Keratinocyte (primary cell): Measurements from ENCODE around the gene TMEM39B. TPM values are rescaled to one million over a fixed set of nuclear protein-coding genes. Genes with fewer than 3 reads are reported as not detected.

Experiments
- DNase-seq: peaks from one replicate; pipeline ENCODE4 v3.0.0-alpha.2; 2011; ENCODE audit warnings: low read depth, missing footprints, low spot score
- FAIRE-seq: peaks from 2 replicates; lab custom pipeline; 2011; peaks lifted over from hg19 to GRCh38; lab: Jason Lieb, UNC
- H2AFZ ChIP-seq: 2 replicates; pipeline ENCODE4 v1.6.0; 2012; ENCODE audit warnings: low read length, control low read depth, inconsistent platforms; ENCODE audit not compliant: control insufficient read depth
- H3K27ac ChIP-seq: 2 replicates; pipeline ENCODE4 v1.5.1; 2011; ENCODE audit warnings: low read length; ENCODE audit not compliant: control insufficient read depth, insufficient read depth
- H3K27me3 ChIP-seq: 3 replicates; pipeline ENCODE4 v1.6.0; 2011; ENCODE audit warnings: low read length; ENCODE audit not compliant: control insufficient read depth, insufficient read depth; ENCODE audit errors: extremely low read depth
- H3K36me3 ChIP-seq, 2 experiments: 2 replicates in 1 of 2; 3 replicates in 1 of 2; pipeline ENCODE4 v1.5.1; 2011; ENCODE audit warnings: low read length in 2 of 2, mild to moderate bottlenecking in 1 of 2; ENCODE audit not compliant: control insufficient read depth in 2 of 2, insufficient read depth in 2 of 2; ENCODE audit errors: extremely low read depth in 1 of 2
- H3K4me1 ChIP-seq: 3 replicates; pipeline ENCODE4 v1.5.1; 2011; ENCODE audit warnings: low read length; ENCODE audit not compliant: control insufficient read depth, insufficient read depth; ENCODE audit errors: extremely low read depth
- H3K4me2 ChIP-seq: 3 replicates; pipeline ENCODE4 v1.6.0; 2011; ENCODE audit warnings: low read depth, low read length; ENCODE audit not compliant: control insufficient read depth, insufficient read depth; ENCODE audit errors: extremely low read depth
- H3K4me3 ChIP-seq, 3 experiments: fragments of 200-600 bp in 1 of 3; sonication (generic) in 1 of 3; 2 replicates in 2 of 3; 3 replicates in 1 of 3; pipeline ENCODE4 v1.5.1; 2011 to 2016; ENCODE audit warnings: low read length in 3 of 3, mild to moderate bottlenecking in 3 of 3, control low read depth in 2 of 3, inconsistent platforms in 1 of 3, low read depth in 1 of 3, mixed read lengths in 1 of 3, mixed run types in 1 of 3, moderate library complexity in 1 of 3; ENCODE audit not compliant: control insufficient read depth in 2 of 3, insufficient read depth in 2 of 3; ENCODE audit errors: extremely low read depth in 1 of 3
- H3K79me2 ChIP-seq: 2 replicates; pipeline ENCODE4 v1.6.0; 2012; ENCODE audit warnings: low read length; ENCODE audit not compliant: control insufficient read depth, insufficient read depth
- H3K9ac ChIP-seq: 3 replicates; pipeline ENCODE4 v1.6.0; 2011; ENCODE audit warnings: low read length; ENCODE audit not compliant: control insufficient read depth, insufficient read depth; ENCODE audit errors: extremely low read depth
- H3K9me1 ChIP-seq: 3 replicates; pipeline ENCODE4 v1.6.0; 2011; ENCODE audit warnings: low read length; ENCODE audit not compliant: control insufficient read depth, insufficient read depth; ENCODE audit errors: extremely low read depth
- H3K9me3 ChIP-seq: 2 replicates; pipeline ENCODE4 v1.5.1; 2012; ENCODE audit warnings: low read depth, low read length; ENCODE audit not compliant: control insufficient read depth
- H4K20me1 ChIP-seq: 3 replicates; pipeline ENCODE4 v1.6.0; 2011; ENCODE audit warnings: low read length; ENCODE audit not compliant: control insufficient read depth, insufficient read depth; ENCODE audit errors: extremely low read depth
- CTCF ChIP-seq, 3 experiments: IDR thresholded peaks in 1 of 3; conservative IDR thresholded peaks in 1 of 3; optimal IDR thresholded peaks in 1 of 3; 2 replicates in 2 of 3; 3 replicates in 1 of 3; pipeline versions ENCODE3 to v1.5.1; 2011; ENCODE audit warnings: low read length in 3 of 3, mild to moderate bottlenecking in 3 of 3, moderate library complexity in 2 of 3, control low read depth in 1 of 3, inconsistent platforms in 1 of 3; ENCODE audit not compliant: insufficient read depth in 2 of 3; ENCODE audit errors: extremely low read depth in 1 of 3
- EZH2 ChIP-seq: IDR thresholded peaks from one replicate; pipeline ENCODE4 v1.6.1; 2012; ENCODE audit warnings: inconsistent platforms, mild to moderate bottlenecking, low read length, moderate library complexity
- dilution Hi-C: fragments of 300-500 bp; cut with MboI; formaldehyde crosslinking; loops from one replicate; pipeline ENCODE4 v1.7.0; 2020; ENCODE audit warnings: low sequenced_read_pairs; ENCODE audit not compliant: extremely low pct_ligation_motif_present
- polyA plus RNA-seq, 5 experiments: library from polyadenylated mRNA; depleted of rRNA in 3 of 5; stranded (reverse) in 3 of 5; stranded (forward) in 1 of 5; unstranded in 1 of 5; fragments of >200 nt; gene quantifications; 1 replicate in 1 of 5; 2 replicates in 3 of 5; 3 replicates in 1 of 5; pipeline versions ENCODE4 v1.2.1 to v1.2.3, GENCODE V29; 2011 to 2012; ENCODE audit warnings: missing spikeins in 2 of 5, low read depth in 1 of 5, low replicate concordance in 1 of 5

Gene TMEM39B
- polyA plus RNA-seq, 1 donor (not counting 4 experiments of a cell fraction or from before 2014, with no cell fraction given), result 6.8 TPM

GRCh38 chr1:32025515-32025914 lies 47.2 kb upstream of the TMEM39B start:
- peaks cover 23% of the 10 kb centered on the region for H4K20me1 ChIP-seq
- H3K36me3 ChIP-seq, result peaks cover 0 to 2% of the 10 kb centered on the region in 2 experiments
- TF ChIP-seq EZH2 (no peak), CTCF (optimal IDR thresholded peaks at IDR 0.05 in 1 of 3, IDR thresholded peaks at IDR 0.05 in 1 of 3, conservative IDR thresholded peaks at IDR 0.05 in 1 of 3; ENCODE audit: extremely low read depth in 1 of 3, insufficient read depth in 2 of 3, low read length in 3 of 3) (no peak)
- H3K27ac ChIP-seq, result no peak overlapping the region
- H2AFZ ChIP-seq, result no peak overlapping the region
- no peak overlapping the region for H3K4me2 ChIP-seq
- H3K79me2 ChIP-seq, result peaks cover 99% of the 10 kb centered on the region
- no peak overlapping the region for H3K4me3 ChIP-seq
- dilution Hi-C loops, result no loop called here
- no peaks in the 10 kb centered on the region for H3K27me3 ChIP-seq
- no peaks in the 10 kb centered on the region for H3K9me3 ChIP-seq
- H3K4me1 ChIP-seq, result peaks cover 1% of the 10 kb centered on the region
- DNase-seq (no peak), FAIRE-seq (no peak)
- peaks cover 2% of the 10 kb centered on the region for H3K9me1 ChIP-seq
- no peak overlapping the region for H3K9ac ChIP-seq

- H3K9me3 ChIP-seq, result no peaks in the 10 kb centered on the region
- DNase-seq, result no peak
- no peak for FAIRE-seq
- no peak overlapping the region for H3K4me2 ChIP-seq
- no peaks in the 10 kb centered on the region for H3K9me1 ChIP-seq
- peaks cover 36% of the 10 kb centered on the region for H4K20me1 ChIP-seq
- H3K27ac ChIP-seq, result no peak overlapping the region
- peaks cover 98% of the 10 kb centered on the region for H3K79me2 ChIP-seq
- H2AFZ ChIP-seq, result no peak overlapping the region
- peaks cover 10 to 13% of the 10 kb centered on the region in 2 experiments for H3K36me3 ChIP-seq
- no peaks in the 10 kb centered on the region for H3K27me3 ChIP-seq
- no peak overlapping the region for H3K4me3 ChIP-seq
- dilution Hi-C loops, result no loop called here
- TF ChIP-seq CTCF (optimal IDR thresholded peaks at IDR 0.05 in 1 of 3, IDR thresholded peaks at IDR 0.05 in 1 of 3, conservative IDR thresholded peaks at IDR 0.05 in 1 of 3; ENCODE audit: extremely low read depth in 1 of 3, insufficient read depth in 2 of 3, low read length in 3 of 3) (no peak), EZH2 (no peak)
- H3K4me1 ChIP-seq, result peaks cover 4% of the 10 kb centered on the region
- no peak overlapping the region for H3K9ac ChIP-seq
These were observed 44.0 kb upstream of the TMEM39B start for GRCh38 chr1:32028746-32029145.
